ENCODE results near the gene NSD2.
"Not testable (repeated sequence)": the region's sequence is repeated elsewhere in the genome, so short reads cannot be mapped to it uniquely, and the experiment has no call there.

Gene NSD2

GRCh38 chr4:1986578-1987210 is 115.5 kb downstream of the NSD2 start:
- DNase-seq = no peak

GRCh38 chr4:1987296-1987695 is 116.1 kb downstream of the NSD2 start:
- no peak for DNase-seq

GRCh38 chr4:1987721-1988326 is 116.6 kb downstream of the NSD2 start:
- DNase-seq = no peak

- no peak for DNase-seq
Observed at GRCh38 chr4:1988327-1988724, 117.1 kb downstream of the NSD2 start.

GRCh38 chr4:1989533-1990347 is 118.5 kb downstream of the NSD2 start:
- DNase-seq = no peak

- DNase-seq = no peak
Observed at GRCh38 chr4:1990348-1990645, 119.1 kb downstream of the NSD2 start.

- no peak for DNase-seq
Observed at GRCh38 chr4:1990676-1991075, 119.5 kb downstream of the NSD2 start.

GRCh38 chr4:1991087-1991486 is 119.9 kb downstream of the NSD2 start:
- DNase-seq = no peak

- DNase-seq = no peak
Observed at GRCh38 chr4:1991596-1992434, 120.6 kb downstream of the NSD2 start.

GRCh38 chr4:1992468-1993168 is 121.4 kb downstream of the NSD2 start:
- DNase-seq = no peak

GRCh38 chr4:1993169-1993516 is 122.0 kb downstream of the NSD2 start:
- no peak for DNase-seq

GRCh38 chr4:1993718-1994516 is 122.7 kb downstream of the NSD2 start:
- DNase-seq = not testable (repeated sequence)

GRCh38 chr4:1994938-1995337 is 123.7 kb downstream of the NSD2 start:
- no peak for DNase-seq

- DNase-seq = no peak
Observed at GRCh38 chr4:1996866-1997611, 125.8 kb downstream of the NSD2 start.

GRCh38 chr4:1997712-1998111 is 126.5 kb downstream of the NSD2 start:
- no peak for DNase-seq

- DNase-seq = no peak
Observed at GRCh38 chr4:1998296-1998695, 127.1 kb downstream of the NSD2 start.

GRCh38 chr4:1999308-1999707 is 128.1 kb downstream of the NSD2 start:
- not testable (repeated sequence) for DNase-seq

- not testable (repeated sequence) for DNase-seq
Observed at GRCh38 chr4:2003361-2003760, 132.2 kb downstream of the NSD2 start.

- DNase-seq = no peak
Observed at GRCh38 chr4:2006367-2006766, 135.2 kb downstream of the NSD2 start.

GRCh38 chr4:2006956-2007653 is 135.9 kb downstream of the NSD2 start:
- no peak for DNase-seq

Data from activated naive CD4-positive, alpha-beta T cell treated with Interleukin-2 at 50 U/mL for 16 hours (primary cell).